AG20443 (cell line): ENCODE data around the gene CPB1.

Experiments
- DNase-seq: peaks from one replicate; pipeline ENCODE4 v3.0.0; 2012; ENCODE audit warnings: low spot score, mixed read lengths

CPB1 gene

GRCh38 chr3:148833223-148833622, 5.6 kb downstream of the CPB1 start:
- peak; percentile 11 for DNase-seq

- DNase-seq: no peak
These were observed 12.2 kb downstream of the CPB1 start for GRCh38 chr3:148839805-148840204.

- DNase-seq: no peak
These were observed 12.8 kb downstream of the CPB1 start for GRCh38 chr3:148840451-148840850.

GRCh38 chr3:148845756-148846395, 18.3 kb downstream of the CPB1 start:
- no peak for DNase-seq

DNA sequence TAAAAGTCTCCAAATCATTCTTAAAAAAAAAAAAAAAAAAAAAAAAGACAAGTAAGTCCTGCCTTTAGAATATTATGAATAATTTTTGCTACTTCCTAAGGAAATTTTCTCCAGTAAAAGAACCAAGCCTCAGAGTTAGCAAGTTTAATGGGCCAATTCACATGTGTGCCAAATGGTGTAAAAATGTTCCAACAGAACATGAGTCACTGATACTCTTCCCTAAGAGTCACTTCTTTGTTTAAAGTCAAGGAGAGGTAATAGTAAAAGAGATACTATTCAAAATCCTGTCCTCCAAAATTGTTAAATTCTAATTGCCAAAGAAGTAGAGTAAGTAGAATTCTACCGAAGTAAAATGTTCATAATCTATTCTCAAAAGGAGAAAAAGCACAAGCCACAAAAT, 19.7 kb downstream of the CPB1 start:
- peak; percentile 30 for DNase-seq

DNA sequence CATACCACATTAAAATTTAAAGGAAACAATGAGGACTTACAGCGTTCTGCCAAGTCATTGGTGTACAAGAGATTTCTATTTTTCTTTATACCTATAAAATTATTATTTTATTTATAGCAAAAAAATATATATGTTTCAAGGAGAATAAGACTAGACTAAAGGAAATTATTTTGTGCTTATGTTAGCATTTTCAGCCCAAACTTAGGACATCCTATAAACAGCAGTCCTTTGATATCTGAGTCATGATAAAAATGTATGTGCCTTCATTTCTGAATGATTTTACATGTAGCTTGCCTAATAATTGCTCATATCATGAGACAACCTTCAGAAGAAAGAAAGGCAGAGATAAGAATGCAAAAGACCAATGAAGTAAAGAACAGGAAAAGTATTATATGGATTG, 20.8 kb downstream of the CPB1 start:
- no peak for DNase-seq

GRCh38 chr3:148852271-148852992, 24.8 kb downstream of the CPB1 start:
- DNase-seq: peak; percentile 14

- DNase-seq: no peak
These were observed 25.5 kb downstream of the CPB1 start for GRCh38 chr3:148853076-148853475.

- DNase-seq: no peak
These were observed 26.4 kb downstream of the CPB1 start for GRCh38 chr3:148854061-148854460.

- no peak for DNase-seq
These were observed 28.8 kb downstream of the CPB1 start for GRCh38 chr3:148856384-148856783.

DNA sequence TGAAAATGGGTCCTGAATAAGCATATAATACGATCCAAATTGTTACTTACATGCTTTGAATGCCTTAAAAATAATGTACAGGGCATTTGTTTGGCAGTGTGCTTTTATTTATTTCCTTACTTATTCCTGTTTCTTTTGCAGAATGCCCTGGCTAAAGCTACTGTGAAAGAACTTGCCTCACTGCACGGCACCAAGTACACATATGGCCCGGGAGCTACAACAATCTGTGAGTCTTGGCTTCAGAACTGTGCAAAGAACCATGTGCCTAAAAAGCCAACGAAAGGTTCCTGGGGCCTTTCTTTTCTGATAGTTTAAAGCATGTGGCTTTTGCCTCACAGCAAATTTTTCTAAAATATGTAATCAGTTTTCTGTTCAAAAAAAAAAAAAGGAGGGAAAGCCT, 29.7 kb downstream of the CPB1 start:
- DNase-seq: no peak

DNA sequence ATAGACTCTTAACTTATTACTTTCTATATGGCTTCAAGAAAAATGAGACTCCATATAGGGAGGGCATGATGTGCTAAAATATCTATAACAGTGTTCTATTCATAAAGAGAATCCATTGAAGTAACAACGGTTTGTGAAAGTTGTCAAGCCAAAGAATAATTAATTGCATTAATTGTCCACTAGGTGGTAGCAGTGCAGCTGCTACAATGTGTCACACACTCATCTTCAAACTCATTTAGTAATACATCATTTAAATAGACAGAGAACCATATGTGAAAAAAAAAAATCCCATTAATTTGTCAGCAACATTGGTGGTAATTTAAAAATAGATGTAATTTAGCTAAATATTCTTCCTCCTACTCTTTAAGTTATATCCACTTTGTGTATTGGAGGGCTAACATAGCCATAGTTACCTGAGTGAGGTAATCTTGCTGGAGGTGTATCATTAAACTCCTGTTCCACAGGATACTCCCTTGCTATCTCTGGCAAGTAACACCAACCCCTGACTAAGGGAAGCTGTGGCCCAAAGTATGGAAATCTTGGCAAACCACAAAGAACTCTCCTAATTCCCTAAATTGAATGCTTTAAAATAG, 33.8 kb downstream of the CPB1 start:
- peak; percentile 58 for DNase-seq

DNA sequence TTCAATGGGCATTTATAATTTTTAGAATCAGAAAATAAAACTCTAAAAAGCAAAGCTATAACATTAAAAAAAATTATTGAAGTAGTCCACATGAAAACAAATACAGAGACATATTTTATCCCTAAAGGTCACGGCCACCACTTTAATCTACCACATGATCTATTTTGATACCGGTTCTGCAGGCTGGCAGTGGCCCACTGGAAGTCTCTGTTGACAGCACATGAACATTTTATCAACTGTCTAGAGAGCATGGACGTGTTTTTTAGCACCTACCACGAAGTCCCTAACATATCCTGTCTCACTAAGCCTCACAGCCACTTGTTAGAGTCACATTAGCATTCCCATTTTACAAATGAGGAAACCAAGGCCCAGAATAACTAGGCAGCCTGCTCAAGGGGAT, 35.7 kb downstream of the CPB1 start:
- no peak for DNase-seq

GRCh38 chr3:148863814-148864213, 36.2 kb downstream of the CPB1 start:
- no peak for DNase-seq

DNA sequence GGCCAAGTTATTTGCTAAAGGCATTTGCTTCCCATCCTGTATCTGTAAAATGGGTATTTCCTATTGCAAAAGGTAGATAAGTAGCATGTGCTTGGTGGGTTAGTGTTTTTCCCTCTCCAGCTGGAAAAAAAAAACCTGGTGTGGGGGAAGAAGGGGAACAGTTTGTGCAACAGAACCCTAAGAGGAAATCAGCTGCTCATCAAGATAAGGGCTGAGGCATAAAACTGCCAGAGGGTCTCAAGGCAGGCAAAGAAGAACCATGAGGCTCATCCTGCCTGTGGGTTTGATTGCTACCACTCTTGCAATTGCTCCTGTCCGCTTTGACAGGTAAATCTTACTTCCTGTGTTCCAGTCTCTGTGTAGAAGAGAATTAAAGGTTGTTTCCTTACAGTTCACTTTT, 37.4 kb downstream of the CPB1 start, which contains the start of gene CPA3:
CPA3 (plus strand) TSS at position 248 of the 400 bp plus-strand sequence; CDS start at position 260, 12 bp downstream.
- DNase-seq: no peak

- DNase-seq: peak; percentile 52
These were observed 38.6 kb downstream of the CPB1 start for GRCh38 chr3:148866261-148866660.

DNA sequence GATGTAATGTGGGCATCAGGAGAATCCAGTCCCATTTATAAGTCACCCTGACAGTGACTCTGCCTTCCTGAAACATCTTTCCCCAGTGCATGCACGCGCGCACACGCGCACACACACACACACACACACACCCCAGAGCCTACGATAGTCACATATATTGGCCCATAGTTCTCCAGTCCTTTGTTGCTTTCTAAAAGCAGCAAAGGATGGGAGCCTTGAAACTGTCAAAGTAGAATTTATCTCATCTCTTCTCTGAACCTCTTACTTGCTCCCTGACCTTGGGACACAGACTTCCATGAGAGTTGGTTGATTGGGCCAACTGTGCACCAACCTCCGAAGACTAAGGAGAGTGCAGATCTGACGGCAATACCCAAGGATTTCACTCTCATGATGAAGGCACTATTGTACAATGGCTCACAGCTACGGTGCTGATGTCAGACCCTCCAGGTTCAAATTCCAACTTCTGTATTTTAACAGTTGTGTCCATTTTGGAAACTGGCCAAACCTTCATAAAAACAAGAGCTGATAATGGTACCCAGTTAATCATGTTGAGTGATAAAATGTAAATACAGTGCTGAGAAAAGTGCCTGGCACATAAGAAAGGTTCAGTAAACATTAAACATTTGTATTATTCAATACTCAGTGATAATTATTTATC, 45.8 kb downstream of the CPB1 start:
- DNase-seq: no peak

GRCh38 chr3:148873977-148874376, 46.4 kb downstream of the CPB1 start:
- no peak for DNase-seq

GRCh38 chr3:148878095-148878494, 50.5 kb downstream of the CPB1 start:
- DNase-seq: no peak

DNA sequence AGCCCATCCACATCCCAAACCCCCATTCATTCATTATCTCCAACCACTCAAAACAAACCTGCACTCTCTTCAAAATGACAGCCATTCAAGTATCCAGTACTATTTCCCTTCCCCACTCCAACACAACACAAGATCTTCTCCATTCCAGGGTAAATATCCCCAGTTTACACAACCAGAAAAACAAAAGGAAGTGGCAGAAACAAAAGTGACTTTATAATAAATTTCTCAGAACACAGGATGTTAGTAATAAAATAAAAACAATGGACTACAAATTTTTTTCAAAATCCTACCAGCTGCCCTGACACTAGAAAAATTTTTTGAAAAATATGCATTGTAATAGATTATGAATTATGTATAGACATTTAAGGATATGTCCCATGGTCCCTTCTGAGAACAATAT, 51.6 kb downstream of the CPB1 start:
- no peak for DNase-seq

GRCh38 chr3:148880681-148881080, 53.1 kb downstream of the CPB1 start:
- no peak for DNase-seq

- no peak for DNase-seq
These were observed 53.7 kb downstream of the CPB1 start for GRCh38 chr3:148881286-148881685.

DNA sequence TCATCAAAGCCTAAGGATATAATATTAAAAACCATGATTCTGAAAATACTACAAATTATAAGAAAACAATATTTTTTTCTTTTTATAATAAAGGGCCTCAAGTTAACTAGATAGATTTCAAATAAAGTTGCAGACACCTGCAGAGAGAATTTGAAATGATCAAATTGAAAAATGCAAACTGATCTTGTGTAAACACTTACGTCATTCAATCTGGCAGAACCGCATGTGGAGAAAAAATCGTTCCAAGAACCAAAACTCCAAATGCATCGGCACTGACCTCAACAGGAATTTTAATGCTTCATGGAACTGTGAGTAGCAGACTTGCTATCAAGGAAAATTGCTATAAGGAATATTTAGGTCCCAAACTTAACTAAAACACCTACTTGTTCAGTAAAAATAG, 54.7 kb downstream of the CPB1 start:
- DNase-seq: peak; percentile 37
